ENCODE results near the gene LRRC63.
"Not testable (repeated sequence)": the region's sequence is repeated elsewhere in the genome, so short reads cannot be mapped to it uniquely, and the experiment has no call there.

The LRRC63 gene

DNA sequence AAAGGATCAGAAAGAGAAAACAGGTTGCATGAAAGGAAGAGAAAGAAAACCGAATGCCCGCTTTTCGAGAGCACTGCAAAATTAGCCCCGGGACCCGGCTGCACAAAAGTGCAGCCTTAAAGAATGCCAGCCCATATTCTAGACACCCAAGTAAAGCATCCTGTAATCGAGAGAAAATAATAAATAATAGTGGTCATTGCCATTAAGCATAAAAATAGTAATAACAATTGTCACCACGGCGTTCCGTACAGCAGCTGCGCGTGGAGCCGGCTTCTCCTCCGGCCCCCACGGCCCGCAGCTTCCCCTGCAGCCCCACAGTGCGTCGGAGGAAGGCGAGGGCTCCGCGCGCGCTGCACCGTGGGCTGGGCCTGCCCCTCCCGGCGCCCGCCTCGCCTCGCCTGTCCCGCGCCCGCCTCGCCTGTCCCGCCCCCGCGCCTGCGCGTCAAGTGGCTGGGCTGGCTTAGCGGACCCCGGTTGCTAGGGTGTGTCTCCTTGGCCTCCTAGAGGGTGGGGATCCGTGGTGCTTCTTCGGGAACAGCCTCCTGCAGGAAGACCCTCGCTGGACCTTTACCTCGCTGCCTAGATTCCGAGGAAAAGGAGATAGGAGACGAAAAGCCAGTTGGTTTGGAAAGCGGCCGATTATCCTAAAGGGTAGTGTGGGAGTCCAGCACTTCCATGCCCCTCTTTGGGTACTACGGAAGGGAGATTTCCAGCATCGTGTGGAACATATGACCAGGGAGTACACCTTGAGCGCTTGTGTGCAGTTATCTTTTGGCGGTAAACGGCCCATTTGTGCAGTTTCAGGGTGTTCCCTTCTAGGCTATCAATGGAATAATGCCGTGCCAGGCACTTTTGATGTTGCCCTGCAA lies at the start of gene LRRC63:
LRRC63 (plus strand) TSS at position 446 of the 869 bp plus-strand sequence. CDS start 1,107 bp downstream, outside the sequence.
- TF ChIP-seq, protein P1, sequence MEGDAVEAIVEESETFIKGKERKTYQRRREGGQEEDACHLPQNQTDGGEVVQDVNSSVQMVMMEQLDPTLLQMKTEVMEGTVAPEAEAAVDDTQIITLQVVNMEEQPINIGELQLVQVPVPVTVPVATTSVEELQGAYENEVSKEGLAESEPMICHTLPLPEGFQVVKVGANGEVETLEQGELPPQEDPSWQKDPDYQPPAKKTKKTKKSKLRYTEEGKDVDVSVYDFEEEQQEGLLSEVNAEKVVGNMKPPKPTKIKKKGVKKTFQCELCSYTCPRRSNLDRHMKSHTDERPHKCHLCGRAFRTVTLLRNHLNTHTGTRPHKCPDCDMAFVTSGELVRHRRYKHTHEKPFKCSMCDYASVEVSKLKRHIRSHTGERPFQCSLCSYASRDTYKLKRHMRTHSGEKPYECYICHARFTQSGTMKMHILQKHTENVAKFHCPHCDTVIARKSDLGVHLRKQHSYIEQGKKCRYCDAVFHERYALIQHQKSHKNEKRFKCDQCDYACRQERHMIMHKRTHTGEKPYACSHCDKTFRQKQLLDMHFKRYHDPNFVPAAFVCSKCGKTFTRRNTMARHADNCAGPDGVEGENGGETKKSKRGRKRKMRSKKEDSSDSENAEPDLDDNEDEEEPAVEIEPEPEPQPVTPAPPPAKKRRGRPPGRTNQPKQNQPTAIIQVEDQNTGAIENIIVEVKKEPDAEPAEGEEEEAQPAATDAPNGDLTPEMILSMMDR (conservative IDR thresholded peaks at IDR 0.05): no peak
- TF ChIP-seq ZFX (IDR thresholded peaks at IDR 0.05): no peak
- peak within 1 kb of the TSS; percentile 63 for H3K27ac ChIP-seq

- not testable (repeated sequence) for H3K27ac ChIP-seq
These were observed 49.0 kb upstream of the LRRC63 start for GRCh38 chr13:46162741-46163140.

- TF ChIP-seq, protein P1 (conservative IDR thresholded peaks at IDR 0.05): no peak
- no peak for TF ChIP-seq ZFX (IDR thresholded peaks at IDR 0.05)
- peak overlapping the region; percentile 81 for H3K27ac ChIP-seq
These were observed 47.1 kb upstream of the LRRC63 start for GRCh38 chr13:46164661-46165060.

DNA sequence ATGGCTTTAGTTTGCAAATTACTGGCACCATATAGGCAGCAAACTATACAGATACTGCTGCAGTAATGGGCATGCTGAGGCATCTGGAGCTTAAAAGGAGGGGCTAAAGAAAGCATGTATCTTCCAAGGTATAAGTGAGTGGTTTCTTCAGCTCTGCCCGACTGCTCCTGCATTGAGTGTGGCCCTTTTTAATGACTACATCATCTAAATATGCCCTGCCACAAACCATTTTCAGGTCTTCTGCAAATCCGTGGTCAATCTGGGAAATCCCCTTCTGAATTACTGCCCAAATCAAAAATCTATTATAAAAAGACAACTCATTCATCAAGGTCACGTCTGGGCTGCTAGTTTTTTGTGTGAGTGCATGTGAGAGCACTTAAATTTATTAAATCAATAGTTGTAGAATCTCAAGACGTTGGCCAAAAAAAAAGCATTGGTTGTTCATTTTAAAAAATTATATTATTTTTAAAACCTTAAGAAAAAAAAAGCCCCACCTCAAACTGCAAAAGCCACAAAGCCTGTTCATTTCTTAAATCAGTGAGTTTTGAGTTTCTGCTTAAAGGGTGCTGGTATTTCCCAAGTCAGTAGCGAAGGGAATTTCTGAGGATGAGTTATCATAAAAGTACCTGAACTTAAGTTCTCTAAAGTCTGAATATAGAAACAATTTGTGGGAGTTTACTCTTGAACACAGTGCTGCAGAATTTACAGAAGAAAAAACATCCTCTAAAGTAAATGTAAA lies 46.1 kb upstream of the LRRC63 start:
- TF ChIP-seq ZFX (IDR thresholded peaks at IDR 0.05): no peak
- TF ChIP-seq, protein P1 (conservative IDR thresholded peaks at IDR 0.05): no peak

DNA sequence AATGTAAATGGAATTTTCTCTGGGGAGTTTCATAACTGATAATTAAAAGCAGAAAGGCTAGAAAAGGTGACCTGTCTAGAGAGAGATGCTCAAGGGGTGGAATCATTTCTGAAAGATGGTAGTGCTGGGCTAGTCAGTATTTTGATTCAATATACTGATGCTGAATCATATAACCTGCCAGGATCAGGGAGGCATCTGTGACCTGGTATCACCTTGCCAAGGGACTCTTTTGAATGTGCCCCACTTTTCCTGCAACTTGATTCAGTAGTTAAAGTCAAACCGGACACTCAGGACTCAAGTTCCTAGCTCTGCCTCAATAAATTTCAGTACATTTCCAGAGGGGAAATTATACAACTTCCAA lies 45.5 kb upstream of the LRRC63 start:
- no peak for TF ChIP-seq ZFX (IDR thresholded peaks at IDR 0.05)
- TF ChIP-seq, protein P1 (conservative IDR thresholded peaks at IDR 0.05): no peak
- no peak overlapping the region for H3K27ac ChIP-seq

More for the DNA sequence above, 46.1 kb upstream of the LRRC63 start:
- peak overlapping the region; percentile 81 for H3K27ac ChIP-seq

DNA sequence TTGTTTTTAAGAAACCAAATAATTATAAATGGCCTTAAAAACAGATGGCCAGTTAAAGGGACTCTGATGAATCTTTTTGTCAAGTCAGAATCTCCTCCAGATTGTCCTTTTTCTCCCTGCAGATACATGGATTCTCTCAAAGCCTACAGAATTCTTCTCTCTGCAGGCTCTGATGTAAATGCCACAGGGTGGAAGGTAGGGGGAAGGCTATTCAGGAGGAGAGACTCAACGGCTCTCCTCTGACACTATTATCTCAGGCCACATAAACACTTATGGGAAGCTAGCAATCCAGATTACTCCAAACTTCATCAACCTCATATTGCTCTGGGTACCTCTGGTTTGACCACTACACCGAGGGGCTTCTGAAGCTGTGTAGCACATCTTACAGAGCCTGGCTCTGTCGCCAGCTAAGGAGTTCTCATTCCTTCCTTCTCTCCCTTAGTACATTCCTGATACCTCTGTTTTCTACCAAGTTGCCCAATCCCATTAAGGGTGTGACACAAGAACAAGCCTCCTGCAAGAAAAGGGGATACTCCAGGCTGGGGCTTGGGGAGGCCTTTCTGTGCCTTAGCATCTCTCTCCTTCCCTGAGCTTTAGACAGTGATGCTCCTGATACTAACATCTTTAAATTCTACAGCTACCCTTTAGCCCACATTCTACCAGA lies 44.6 kb upstream of the LRRC63 start:
- TF ChIP-seq, protein P1 (conservative IDR thresholded peaks at IDR 0.05): no peak
- TF ChIP-seq ZFX (IDR thresholded peaks at IDR 0.05): no peak
- H3K27ac ChIP-seq: no peak overlapping the region

- peak overlapping the region; percentile 58 for H3K27ac ChIP-seq
These were observed 43.4 kb upstream of the LRRC63 start for GRCh38 chr13:46168341-46168740.

More at GRCh38 chr13:46168341-46168740, 43.4 kb upstream of the LRRC63 start:
- TF ChIP-seq ZFX (IDR thresholded peaks at IDR 0.05): no peak
- TF ChIP-seq, protein P1 (conservative IDR thresholded peaks at IDR 0.05): no peak
